DND-41 (cell line): ENCODE results near the gene CAMK2A.

Experiments used
- ATAC-seq: fragments of 200-7000 bp; cut with Tn5 transposase; 3 replicates; pipeline ENCODE4 v1.9.1; 2021; ENCODE audit warnings: low read depth; ENCODE audit not compliant: insufficient read depth
- DNase-seq: peaks from one replicate; pipeline ENCODE4 v3.0.0-alpha.2; 2020
- H2AFZ ChIP-seq: 2 replicates; pipeline ENCODE4 v1.6.0; 2012; ENCODE audit warnings: low read depth, low read length
- H3K27ac ChIP-seq: 2 replicates; pipeline ENCODE4 v1.5.1; 2012; ENCODE audit warnings: low read length, inconsistent platforms
- H3K27me3 ChIP-seq: fragments of 200-600 bp; sonication (generic); 2 replicates; pipeline ENCODE4 v1.6.0; 2012; ENCODE audit warnings: low read length, mild to moderate bottlenecking, inconsistent platforms; ENCODE audit not compliant: insufficient read depth, poor library complexity
- H3K36me3 ChIP-seq: 2 replicates; pipeline ENCODE4 v1.5.1; 2012; ENCODE audit warnings: low read length, inconsistent platforms; ENCODE audit not compliant: insufficient read depth
- H3K4me1 ChIP-seq: 2 replicates; pipeline ENCODE4 v1.5.1; 2012; ENCODE audit warnings: mild to moderate bottlenecking, low read length; ENCODE audit not compliant: insufficient read depth
- H3K4me2 ChIP-seq: 2 replicates; pipeline ENCODE4 v1.6.0; 2012; ENCODE audit warnings: mild to moderate bottlenecking, moderate library complexity, low read length, inconsistent platforms; ENCODE audit not compliant: insufficient read depth
- H3K4me3 ChIP-seq, 2 experiments: fragments of 200-600 bp in 1 of 2; shearing (Covaris generic) in 1 of 2; 2 replicates each; pipeline ENCODE4 v1.5.1; 2012 to 2016; ENCODE audit warnings: inconsistent platforms in 2 of 2, low read length in 2 of 2, mild to moderate bottlenecking in 2 of 2, low read depth in 1 of 2, moderate library complexity in 1 of 2
- H3K79me2 ChIP-seq: 2 replicates; pipeline ENCODE4 v1.6.0; 2012; ENCODE audit warnings: low read length, inconsistent platforms; ENCODE audit not compliant: insufficient read depth
- H3K9ac ChIP-seq: 2 replicates; pipeline ENCODE4 v1.6.0; 2012; ENCODE audit warnings: low read depth, mild to moderate bottlenecking, inconsistent platforms, low read length, moderate library complexity
- H3K9me3 ChIP-seq: 2 replicates; pipeline ENCODE4 v1.5.1; 2012; ENCODE audit warnings: low read length, moderate library complexity, mild to moderate bottlenecking, inconsistent platforms; ENCODE audit not compliant: insufficient read depth, severe bottlenecking
- H4K20me1 ChIP-seq: 2 replicates; pipeline ENCODE4 v1.6.0; 2012; ENCODE audit warnings: low read length; ENCODE audit not compliant: insufficient read depth
- CTCF ChIP-seq: IDR thresholded peaks from 2 replicates; pipeline ENCODE4 v1.5.1; 2012; ENCODE audit warnings: borderline replicate concordance, low read length, moderate library complexity, mild to moderate bottlenecking; ENCODE audit not compliant: poor library complexity, severe bottlenecking; ENCODE audit errors: extremely low read depth
- EZH2 ChIP-seq: IDR thresholded peaks from 3 replicates; pipeline ENCODE4 v1.6.1; 2012; ENCODE audit warnings: borderline replicate concordance, low read depth, mild to moderate bottlenecking, moderate library complexity, low read length, inconsistent platforms; ENCODE audit not compliant: severe bottlenecking

Gene CAMK2A

GRCh38 chr5:150256410-150257064 lies 33.0 kb downstream of the CAMK2A start:
- H3K4me3 ChIP-seq: no peak overlapping the region
- TF ChIP-seq EZH2 (no peak), CTCF (peak; percentile 2)
- H3K9ac ChIP-seq: no peak overlapping the region
- H3K27me3 ChIP-seq: peaks cover 11% of the 10 kb centered on the region
- no peaks in the 10 kb centered on the region for H3K36me3 ChIP-seq
- no peak overlapping the region for H2AFZ ChIP-seq
- no peaks in the 10 kb centered on the region for H3K9me3 ChIP-seq
- no peaks in the 10 kb centered on the region; the same call in 1 of the 2 replicates for H4K20me1 ChIP-seq
- H3K4me1 ChIP-seq: no peaks in the 10 kb centered on the region
- ATAC-seq: no peak
- no peak overlapping the region for H3K27ac ChIP-seq
- DNase-seq: no peak
- no peaks in the 10 kb centered on the region for H3K79me2 ChIP-seq
- H3K4me2 ChIP-seq: no peak overlapping the region

- TF ChIP-seq CTCF (no peak), EZH2 (no peak)
- no peaks in the 10 kb centered on the region; the same call in 1 of the 2 replicates for H4K20me1 ChIP-seq
- H2AFZ ChIP-seq: no peak overlapping the region; the same call in 1 of the 2 replicates
- no peak overlapping the region for H3K4me3 ChIP-seq
- H3K27ac ChIP-seq: no peak overlapping the region
- H3K36me3 ChIP-seq: no peaks in the 10 kb centered on the region
- H3K4me2 ChIP-seq: no peak overlapping the region
- no peaks in the 10 kb centered on the region for H3K9me3 ChIP-seq
- H3K4me1 ChIP-seq: no peaks in the 10 kb centered on the region
- no peaks in the 10 kb centered on the region for H3K79me2 ChIP-seq
- H3K27me3 ChIP-seq: peaks cover 13% of the 10 kb centered on the region
- no peak overlapping the region for H3K9ac ChIP-seq
- DNase-seq (no peak), ATAC-seq (no peak)
Measured at GRCh38 chr5:150255659-150256409, 33.7 kb downstream of the CAMK2A start.

- DNase-seq (no peak), ATAC-seq (no peak)
- peaks cover 13% of the 10 kb centered on the region for H3K27me3 ChIP-seq
- no peaks in the 10 kb centered on the region for H3K4me1 ChIP-seq
- no peak overlapping the region for H3K4me3 ChIP-seq
- no peaks in the 10 kb centered on the region for H3K9me3 ChIP-seq
- no peaks in the 10 kb centered on the region for H3K79me2 ChIP-seq
- no peaks in the 10 kb centered on the region; the same call in 1 of the 2 replicates for H4K20me1 ChIP-seq
- no peak overlapping the region for H3K4me2 ChIP-seq
- no peak overlapping the region for H3K9ac ChIP-seq
- no peak overlapping the region for H3K27ac ChIP-seq
- TF ChIP-seq CTCF: no peak
- no peak for TF ChIP-seq EZH2
- H3K36me3 ChIP-seq: no peaks in the 10 kb centered on the region
- no peak overlapping the region for H2AFZ ChIP-seq
Measured at GRCh38 chr5:150254774-150255173, 34.8 kb downstream of the CAMK2A start.
